AG10803 (cell line): Measurements from ENCODE around the gene PDE6D.

ENCODE experiments used
- DNase-seq: peaks from one replicate; pipeline ENCODE4 v3.0.0; 2010; ENCODE audit warnings: low read depth
- H3K4me3 ChIP-seq: 2 replicates; pipeline ENCODE4 v1.5.1; 2011; ENCODE audit warnings: mild to moderate bottlenecking, low read length, control low read depth
- TF ChIP-seq, protein P1 (sequence below): conservative IDR thresholded peaks from 2 replicates; pipeline ENCODE4 v1.5.1; 2011; ENCODE audit warnings: mild to moderate bottlenecking, low read length, control low read depth, inconsistent platforms

Gene PDE6D

DNA sequence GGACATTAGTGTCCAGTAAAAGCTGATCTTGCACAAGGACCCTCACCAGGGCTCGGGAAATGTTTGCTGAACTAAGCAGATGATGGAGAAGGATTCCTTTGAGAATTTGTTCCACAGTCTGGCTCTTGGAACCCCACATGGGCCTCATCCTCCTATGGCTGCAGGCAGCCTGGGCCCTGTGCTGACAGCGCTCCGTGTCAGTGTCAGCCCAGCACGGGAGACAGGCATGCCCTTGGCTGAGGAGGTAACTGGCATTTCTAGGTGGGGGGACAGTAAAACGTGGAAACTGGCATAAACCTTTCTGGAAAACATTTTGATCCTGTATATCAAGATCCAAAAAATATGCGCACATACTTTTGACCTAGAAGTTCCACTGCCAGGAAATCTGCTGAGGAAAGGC, 62.3 kb downstream of the PDE6D start:
- TF ChIP-seq, protein P1, sequence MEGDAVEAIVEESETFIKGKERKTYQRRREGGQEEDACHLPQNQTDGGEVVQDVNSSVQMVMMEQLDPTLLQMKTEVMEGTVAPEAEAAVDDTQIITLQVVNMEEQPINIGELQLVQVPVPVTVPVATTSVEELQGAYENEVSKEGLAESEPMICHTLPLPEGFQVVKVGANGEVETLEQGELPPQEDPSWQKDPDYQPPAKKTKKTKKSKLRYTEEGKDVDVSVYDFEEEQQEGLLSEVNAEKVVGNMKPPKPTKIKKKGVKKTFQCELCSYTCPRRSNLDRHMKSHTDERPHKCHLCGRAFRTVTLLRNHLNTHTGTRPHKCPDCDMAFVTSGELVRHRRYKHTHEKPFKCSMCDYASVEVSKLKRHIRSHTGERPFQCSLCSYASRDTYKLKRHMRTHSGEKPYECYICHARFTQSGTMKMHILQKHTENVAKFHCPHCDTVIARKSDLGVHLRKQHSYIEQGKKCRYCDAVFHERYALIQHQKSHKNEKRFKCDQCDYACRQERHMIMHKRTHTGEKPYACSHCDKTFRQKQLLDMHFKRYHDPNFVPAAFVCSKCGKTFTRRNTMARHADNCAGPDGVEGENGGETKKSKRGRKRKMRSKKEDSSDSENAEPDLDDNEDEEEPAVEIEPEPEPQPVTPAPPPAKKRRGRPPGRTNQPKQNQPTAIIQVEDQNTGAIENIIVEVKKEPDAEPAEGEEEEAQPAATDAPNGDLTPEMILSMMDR: no peak
- no peak overlapping the region for H3K4me3 ChIP-seq
- DNase-seq: no peak

DNA sequence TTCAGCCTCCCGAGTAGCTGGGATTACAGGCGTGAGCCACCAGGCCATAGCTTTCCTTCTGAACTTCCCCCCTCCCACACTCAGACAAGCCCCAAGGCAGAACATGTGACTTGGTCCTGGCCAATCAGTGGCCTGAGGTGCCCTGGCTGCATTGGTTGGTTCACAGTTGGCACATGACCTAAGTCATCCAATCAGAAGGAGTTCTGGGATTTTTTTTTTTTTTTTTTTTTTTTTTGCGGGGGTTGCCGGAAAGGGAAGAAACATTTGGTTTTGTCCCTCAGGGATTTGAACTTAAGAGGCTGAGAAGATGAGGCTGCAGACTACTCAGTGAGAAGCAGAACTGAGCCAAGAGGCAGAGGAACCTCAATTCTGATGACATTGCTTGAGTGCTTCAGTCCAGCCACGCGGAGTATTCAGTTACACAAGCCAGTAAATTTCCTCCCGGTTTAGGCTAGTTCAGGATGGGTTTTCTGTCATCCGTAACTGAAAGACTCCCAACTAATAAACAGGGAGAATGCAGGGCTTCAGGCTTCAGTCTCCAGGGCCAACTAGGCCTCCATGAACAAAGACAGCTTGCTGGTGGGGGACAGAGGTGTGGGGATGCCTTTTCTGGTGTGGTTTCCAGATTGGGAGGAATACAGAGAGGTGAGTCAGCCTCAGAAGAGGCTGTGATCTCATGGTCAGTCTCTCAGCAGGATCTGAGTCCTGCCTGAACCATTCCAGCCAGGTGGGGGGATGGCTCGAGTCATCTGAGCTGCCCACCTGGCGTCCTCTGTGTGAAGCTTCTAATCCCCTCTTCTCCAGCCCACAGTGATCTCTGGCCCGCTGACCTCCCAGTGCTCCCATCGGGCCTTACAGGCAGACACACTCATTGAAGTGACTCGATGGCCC, 63.6 kb downstream of the PDE6D start:
- no peak overlapping the region for H3K4me3 ChIP-seq
- DNase-seq: peak; percentile 42
- TF ChIP-seq, protein P1: no peak

DNA sequence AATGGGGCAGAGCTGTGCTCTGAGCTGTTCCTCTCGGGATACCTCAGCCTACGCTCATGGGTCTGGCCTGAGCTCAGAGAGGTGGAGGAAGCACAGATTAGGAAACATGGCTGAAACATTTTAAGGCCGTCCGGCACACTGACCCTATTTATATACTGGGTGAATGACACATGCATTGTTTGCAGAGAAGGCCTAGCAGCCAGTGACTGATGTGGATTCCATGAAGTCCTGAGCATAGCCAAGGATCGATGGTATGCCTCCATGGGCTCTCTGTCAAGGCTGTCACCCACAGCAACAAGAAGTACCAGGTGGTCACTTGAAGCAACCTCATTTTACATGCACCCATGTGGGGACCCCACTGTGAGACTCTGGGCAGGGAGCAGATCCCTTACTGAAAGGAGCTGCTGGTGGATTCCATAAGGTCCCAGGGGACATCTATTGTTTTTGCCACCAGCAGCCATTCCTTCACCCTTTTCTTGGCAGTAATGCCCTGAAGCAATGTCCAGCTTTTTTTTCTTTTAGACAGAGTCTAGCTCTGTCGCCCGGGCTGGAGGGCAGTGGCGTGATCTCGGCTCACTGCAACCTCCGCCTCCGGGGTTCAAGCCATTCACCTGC, 64.3 kb downstream of the PDE6D start:
- peak; percentile 65 for DNase-seq
- TF ChIP-seq, protein P1: no peak
- H3K4me3 ChIP-seq: no peak overlapping the region

DNA sequence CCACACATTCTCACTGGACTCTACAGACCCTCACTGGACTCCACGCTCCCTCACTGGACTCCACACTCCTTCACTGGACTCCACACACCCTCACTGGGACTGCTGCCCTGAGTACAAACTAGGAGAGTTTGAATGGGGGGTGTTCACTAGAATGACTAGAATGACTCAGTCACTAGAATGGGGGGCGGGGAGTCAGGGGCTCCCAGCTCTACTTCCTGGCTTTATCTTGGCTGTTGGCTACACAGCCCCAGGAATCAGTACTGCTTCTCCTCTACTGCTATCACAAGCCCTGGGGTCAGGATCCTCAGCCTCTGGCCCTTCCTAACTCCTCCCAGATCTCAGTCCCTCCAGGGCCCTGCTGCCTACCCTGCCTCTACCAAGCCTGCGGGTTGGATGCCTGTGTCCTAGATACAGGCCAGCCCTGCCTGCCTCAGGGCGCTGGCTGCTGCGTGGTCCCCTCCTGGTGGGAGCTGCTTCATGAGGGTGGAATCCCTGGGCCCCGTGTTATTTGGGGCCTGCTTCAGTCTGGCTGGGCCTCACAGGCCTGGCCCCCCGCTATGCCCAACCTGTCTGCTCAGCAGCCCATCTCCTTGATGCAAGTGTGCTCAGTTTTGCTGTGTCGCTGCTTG, 65.0 kb downstream of the PDE6D start:
- H3K4me3 ChIP-seq: no peak overlapping the region
- TF ChIP-seq, protein P1: no peak; the same call in 1 of the 2 replicates
- DNase-seq: peak; percentile 23

DNA sequence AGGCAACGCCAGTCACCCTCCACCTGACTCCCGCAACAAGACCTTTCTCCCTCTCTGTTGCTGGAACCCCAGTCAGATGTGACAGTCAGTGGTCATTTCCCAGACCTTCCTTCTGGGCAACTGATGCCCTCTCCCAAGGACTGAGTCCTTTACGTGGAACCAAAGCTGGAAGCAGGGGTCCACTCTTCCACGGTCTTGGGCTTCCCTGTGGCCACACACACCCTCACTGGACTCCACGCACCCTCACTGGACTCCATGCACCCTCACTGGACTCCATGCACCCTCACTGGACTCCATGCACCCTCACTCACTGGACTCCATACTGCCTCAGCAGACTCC, 65.6 kb downstream of the PDE6D start:
- TF ChIP-seq, protein P1: no peak
- H3K4me3 ChIP-seq: no peak overlapping the region
- DNase-seq: no peak

DNA sequence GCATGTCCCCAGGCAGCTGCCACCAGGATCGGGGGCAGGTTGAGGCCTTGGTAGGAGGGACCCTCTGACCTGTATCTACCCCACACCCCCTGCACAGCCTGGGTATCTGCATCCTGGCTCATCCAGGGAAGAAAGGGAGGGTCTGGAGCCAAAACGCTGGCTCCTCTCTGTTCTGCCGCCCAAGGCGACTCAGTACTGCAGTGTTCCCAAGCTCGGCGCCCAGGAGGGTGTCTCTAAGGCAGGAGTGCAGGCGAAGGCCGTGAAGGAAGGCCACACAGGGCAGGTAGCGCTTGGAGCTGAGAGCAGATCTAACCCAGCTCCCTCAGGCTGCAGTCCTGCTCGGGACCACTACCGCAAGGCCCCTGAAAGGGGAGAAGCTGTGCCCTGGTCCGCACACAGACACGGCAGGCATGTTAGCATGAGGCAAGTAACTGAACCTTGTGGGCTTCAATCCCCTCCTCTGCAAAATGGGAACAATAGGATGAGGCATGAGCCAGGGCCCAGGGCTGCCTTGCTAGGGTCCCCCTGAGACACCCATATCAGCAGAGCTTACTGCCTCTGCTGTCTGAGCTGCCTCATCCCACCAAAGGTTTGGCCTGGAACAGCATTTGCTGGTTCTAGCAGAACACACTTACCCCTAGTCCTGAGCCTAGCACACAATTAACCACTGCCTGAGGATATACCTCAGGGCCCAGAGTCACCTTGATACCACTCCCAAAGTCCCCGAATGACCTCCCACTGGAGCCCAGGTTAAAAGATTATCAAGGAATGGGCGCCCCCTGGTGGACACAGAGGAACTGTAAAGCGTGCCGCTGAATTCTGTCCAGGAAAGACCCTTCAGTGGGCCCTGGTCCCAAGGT, 66.2 kb downstream of the PDE6D start:
- TF ChIP-seq, protein P1: peak; percentile 69
- DNase-seq: no peak
- H3K4me3 ChIP-seq: no peak overlapping the region
